ENCODE data around the gene ETS2. TPM values are rescaled to one million over a fixed set of nuclear protein-coding genes. Genes with fewer than 3 reads are reported as not detected.

ETS2 gene
- total and polyA plus RNA-seq, 2 of the 8 experiments (the other 6 are each of a cell fraction or from before 2014, with no cell fraction given) = 11.0 to 45.1 TPM

DNA sequence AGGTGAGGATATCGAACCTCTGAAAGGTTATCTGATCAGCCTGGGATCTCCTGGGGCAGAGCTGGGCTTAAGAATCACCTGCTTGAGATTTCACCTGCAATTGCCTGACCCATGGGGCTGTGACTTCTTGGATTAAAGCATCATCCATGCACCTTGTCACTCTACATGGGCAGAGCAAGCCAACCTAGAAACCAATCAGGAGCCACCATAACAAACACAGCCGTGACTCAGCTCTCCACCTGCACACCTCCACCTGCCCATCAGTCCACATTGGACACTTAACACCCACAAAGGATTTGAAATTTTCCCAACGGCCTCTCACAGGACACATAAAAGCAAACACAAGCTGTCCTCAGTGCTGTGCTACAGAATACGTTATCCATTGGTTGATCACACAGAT, 35.1 kb upstream of the ETS2 start (continued):
- TF ChIP-seq POLR2A (IDR thresholded peaks at IDR 0.05; ENCODE audit: control extremely low read depth in 1 of 2, low read depth in 2 of 2, low read length in 2 of 2) (no peak), KDM5A (IDR thresholded peaks at IDR 0.05; ENCODE audit: low read length) (no peak), JUND (IDR thresholded peaks at IDR 0.05; ENCODE audit: low read length) (no peak), SP1 (IDR thresholded peaks at IDR 0.05; ENCODE audit: low read depth, low read length) (no peak), MAFK (IDR thresholded peaks at IDR 0.05; ENCODE audit: low read depth, low read length) (no peak), GABPA (IDR thresholded peaks at IDR 0.05; ENCODE audit: borderline replicate concordance, insufficient read depth, low read length) (no peak)
